HL-60 (cell line): ENCODE measurements around the gene SLC29A3.

Experiments
- CTCF ChIP-seq: IDR thresholded peaks from one replicate; pipeline ENCODE4 v1.5.1; 2011; ENCODE audit warnings: low read length, control low read depth, inconsistent platforms; ENCODE audit not compliant: insufficient read depth
- POLR2AphosphoS5 ChIP-seq: IDR thresholded peaks from 2 replicates; pipeline ENCODE4 v1.6.1; 2012; ENCODE audit warnings: low read depth
- SPI1 ChIP-seq: IDR thresholded peaks from 2 replicates; pipeline ENCODE4 v1.6.1; 2012; ENCODE audit warnings: low read depth, mild to moderate bottlenecking, borderline replicate concordance

GRCh38 chr10:71351087-71351486 is 32.0 kb downstream of the SLC29A3 start:
- TF ChIP-seq CTCF (no peak), POLR2AphosphoS5 (no peak), SPI1 (no peak)
